ENCODE data around the gene DLL3. TPM values are rescaled to one million over a fixed set of nuclear protein-coding genes. Genes with fewer than 3 reads are reported as not detected.

The DLL3 gene
- total and polyA plus RNA-seq, 9 of the 15 experiments (the other 6 are each of a cell fraction or from before 2014, with no cell fraction given), result 0.80 to 6.3 (median 1.2) TPM

DNA sequence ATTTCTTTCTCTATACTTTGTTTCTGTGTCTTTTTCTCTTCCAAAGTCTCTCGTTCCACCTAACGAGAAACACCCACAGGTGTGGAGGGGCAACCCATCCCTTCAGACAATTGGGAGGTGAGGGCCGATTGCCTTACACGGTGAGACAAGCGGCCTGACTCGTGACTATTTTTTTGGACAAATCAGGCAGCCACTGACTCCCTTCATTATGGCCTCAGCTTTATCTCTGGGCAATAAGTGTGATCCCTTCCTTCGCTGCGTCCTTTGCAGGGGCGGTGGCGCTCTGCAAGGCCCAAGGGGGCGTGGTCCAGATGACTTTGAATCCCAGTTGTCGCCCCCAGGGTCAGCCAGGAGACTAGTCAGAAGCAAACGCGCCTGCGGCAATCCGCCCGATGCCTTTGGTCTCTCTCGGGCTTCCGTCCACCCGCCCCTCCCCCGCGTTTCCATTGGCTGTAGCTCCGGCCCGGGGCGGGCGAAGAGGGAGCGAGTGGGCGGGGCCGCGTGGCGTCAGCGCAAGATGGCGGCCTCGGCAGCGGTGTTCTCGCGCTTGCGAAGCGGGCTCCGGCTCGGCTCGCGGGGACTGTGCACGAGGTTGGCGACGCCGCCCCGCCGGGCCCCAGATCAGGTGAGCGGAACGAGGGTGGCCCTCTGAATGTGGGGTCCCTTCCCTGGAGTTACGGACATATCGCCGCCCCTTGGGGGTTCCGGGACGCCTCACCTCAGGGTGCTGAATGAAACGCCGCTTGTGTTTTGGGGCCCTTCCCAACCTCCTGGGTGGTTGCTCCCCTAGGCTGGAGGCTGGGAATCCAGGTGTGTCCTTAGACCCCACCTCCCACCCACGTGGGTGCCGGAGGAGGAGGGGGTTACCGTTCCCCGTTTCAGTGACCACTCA, 18.2 kb upstream of the DLL3 start, which contains the start of gene TIMM50 (continued):
- TF ChIP-seq, protein P1, sequence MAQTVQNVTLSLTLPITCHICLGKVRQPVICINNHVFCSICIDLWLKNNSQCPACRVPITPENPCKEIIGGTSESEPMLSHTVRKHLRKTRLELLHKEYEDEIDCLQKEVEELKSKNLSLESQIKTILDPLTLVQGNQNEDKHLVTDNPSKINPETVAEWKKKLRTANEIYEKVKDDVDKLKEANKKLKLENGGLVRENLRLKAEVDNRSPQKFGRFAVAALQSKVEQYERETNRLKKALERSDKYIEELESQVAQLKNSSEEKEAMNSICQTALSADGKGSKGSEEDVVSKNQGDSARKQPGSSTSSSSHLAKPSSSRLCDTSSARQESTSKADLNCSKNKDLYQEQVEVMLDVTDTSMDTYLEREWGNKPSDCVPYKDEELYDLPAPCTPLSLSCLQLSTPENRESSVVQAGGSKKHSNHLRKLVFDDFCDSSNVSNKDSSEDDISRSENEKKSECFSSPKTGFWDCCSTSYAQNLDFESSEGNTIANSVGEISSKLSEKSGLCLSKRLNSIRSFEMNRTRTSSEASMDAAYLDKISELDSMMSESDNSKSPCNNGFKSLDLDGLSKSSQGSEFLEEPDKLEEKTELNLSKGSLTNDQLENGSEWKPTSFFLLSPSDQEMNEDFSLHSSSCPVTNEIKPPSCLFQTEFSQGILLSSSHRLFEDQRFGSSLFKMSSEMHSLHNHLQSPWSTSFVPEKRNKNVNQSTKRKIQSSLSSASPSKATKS (CRISPR knock-in tag; IDR thresholded peaks at IDR 0.05), result no peak
- TF ChIP-seq ZFP36 (IDR thresholded peaks at IDR 0.05; ENCODE audit: low read depth, low read length, partially characterized antibody) (no peak), MAFF (IDR thresholded peaks at IDR 0.05; ENCODE audit: low read length) (no peak), ZBTB8A (IDR thresholded peaks at IDR 0.05; ENCODE audit: partially characterized antibody) (no peak), KLF6 (CRISPR knock-in tag; IDR thresholded peaks at IDR 0.05; ENCODE audit: borderline replicate concordance) (no peak), SLC30A9 (CRISPR knock-in tag; IDR thresholded peaks at IDR 0.05) (no peak), HIVEP1 (CRISPR knock-in tag; IDR thresholded peaks at IDR 0.05) (no peak), KLF10 (CRISPR knock-in tag; IDR thresholded peaks at IDR 0.05) (no peak), ZFX (CRISPR knock-in tag; IDR thresholded peaks at IDR 0.05) (peak; percentile 91)
- TF ChIP-seq, protein P2, sequence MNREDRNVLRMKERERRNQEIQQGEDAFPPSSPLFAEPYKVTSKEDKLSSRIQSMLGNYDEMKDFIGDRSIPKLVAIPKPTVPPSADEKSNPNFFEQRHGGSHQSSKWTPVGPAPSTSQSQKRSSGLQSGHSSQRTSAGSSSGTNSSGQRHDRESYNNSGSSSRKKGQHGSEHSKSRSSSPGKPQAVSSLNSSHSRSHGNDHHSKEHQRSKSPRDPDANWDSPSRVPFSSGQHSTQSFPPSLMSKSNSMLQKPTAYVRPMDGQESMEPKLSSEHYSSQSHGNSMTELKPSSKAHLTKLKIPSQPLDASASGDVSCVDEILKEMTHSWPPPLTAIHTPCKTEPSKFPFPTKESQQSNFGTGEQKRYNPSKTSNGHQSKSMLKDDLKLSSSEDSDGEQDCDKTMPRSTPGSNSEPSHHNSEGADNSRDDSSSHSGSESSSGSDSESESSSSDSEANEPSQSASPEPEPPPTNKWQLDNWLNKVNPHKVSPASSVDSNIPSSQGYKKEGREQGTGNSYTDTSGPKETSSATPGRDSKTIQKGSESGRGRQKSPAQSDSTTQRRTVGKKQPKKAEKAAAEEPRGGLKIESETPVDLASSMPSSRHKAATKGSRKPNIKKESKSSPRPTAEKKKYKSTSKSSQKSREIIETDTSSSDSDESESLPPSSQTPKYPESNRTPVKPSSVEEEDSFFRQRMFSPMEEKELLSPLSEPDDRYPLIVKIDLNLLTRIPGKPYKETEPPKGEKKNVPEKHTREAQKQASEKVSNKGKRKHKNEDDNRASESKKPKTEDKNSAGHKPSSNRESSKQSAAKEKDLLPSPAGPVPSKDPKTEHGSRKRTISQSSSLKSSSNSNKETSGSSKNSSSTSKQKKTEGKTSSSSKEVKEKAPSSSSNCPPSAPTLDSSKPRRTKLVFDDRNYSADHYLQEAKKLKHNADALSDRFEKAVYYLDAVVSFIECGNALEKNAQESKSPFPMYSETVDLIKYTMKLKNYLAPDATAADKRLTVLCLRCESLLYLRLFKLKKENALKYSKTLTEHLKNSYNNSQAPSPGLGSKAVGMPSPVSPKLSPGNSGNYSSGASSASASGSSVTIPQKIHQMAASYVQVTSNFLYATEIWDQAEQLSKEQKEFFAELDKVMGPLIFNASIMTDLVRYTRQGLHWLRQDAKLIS (CRISPR knock-in tag; IDR thresholded peaks at IDR 0.05), result no peak; the same call in 1 of the 2 replicates
- TF ChIP-seq, protein P3, sequence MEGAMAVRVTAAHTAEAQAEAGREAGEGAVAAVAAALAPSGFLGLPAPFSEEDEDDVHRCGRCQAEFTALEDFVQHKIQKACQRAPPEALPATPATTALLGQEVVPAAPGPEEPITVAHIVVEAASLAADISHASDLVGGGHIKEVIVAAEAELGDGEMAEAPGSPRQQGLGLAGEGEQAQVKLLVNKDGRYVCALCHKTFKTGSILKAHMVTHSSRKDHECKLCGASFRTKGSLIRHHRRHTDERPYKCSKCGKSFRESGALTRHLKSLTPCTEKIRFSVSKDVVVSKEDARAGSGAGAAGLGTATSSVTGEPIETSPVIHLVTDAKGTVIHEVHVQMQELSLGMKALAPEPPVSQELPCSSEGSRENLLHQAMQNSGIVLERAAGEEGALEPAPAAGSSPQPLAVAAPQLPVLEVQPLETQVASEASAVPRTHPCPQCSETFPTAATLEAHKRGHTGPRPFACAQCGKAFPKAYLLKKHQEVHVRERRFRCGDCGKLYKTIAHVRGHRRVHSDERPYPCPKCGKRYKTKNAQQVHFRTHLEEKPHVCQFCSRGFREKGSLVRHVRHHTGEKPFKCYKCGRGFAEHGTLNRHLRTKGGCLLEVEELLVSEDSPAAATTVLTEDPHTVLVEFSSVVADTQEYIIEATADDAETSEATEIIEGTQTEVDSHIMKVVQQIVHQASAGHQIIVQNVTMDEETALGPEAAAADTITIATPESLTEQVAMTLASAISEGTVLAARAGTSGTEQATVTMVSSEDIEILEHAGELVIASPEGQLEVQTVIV (CRISPR knock-in tag; IDR thresholded peaks at IDR 0.05; ENCODE audit: borderline replicate concordance), result no peak
- TF ChIP-seq, protein P4, sequence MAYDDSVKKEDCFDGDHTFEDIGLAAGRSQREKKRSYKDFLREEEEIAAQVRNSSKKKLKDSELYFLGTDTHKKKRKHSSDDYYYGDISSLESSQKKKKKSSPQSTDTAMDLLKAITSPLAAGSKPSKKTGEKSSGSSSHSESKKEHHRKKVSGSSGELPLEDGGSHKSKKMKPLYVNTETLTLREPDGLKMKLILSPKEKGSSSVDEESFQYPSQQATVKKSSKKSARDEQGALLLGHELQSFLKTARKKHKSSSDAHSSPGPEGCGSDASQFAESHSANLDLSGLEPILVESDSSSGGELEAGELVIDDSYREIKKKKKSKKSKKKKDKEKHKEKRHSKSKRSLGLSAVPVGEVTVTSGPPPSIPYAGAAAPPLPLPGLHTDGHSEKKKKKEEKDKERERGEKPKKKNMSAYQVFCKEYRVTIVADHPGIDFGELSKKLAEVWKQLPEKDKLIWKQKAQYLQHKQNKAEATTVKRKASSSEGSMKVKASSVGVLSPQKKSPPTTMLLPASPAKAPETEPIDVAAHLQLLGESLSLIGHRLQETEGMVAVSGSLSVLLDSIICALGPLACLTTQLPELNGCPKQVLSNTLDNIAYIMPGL (CRISPR knock-in tag; IDR thresholded peaks at IDR 0.05), result 0 out of 2 replicates have a peak, but pooled peaks have one; percentile 15
- TF ChIP-seq, protein P5, sequence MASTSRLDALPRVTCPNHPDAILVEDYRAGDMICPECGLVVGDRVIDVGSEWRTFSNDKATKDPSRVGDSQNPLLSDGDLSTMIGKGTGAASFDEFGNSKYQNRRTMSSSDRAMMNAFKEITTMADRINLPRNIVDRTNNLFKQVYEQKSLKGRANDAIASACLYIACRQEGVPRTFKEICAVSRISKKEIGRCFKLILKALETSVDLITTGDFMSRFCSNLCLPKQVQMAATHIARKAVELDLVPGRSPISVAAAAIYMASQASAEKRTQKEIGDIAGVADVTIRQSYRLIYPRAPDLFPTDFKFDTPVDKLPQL (IDR thresholded peaks at IDR 0.05; ENCODE audit: extremely low read depth, insufficient read length), result no peak

All from K562 (cell line).